ENCODE results near the gene DPYSL4.
A peak's percentile ranks its signal among the peaks of the same experiment; 100 is the strongest.
"Not testable (repeated sequence)": the region's sequence is repeated elsewhere in the genome, so short reads cannot be mapped to it uniquely, and the experiment has no call there.

DPYSL4 gene

GRCh38 chr10:132150777-132151176 lies 36.0 kb upstream of the DPYSL4 start:
- no peak for DNase-seq

GRCh38 chr10:132151286-132151950 lies 35.3 kb upstream of the DPYSL4 start:
- DNase-seq = no peak

- no peak for DNase-seq
Measured at GRCh38 chr10:132151951-132152505, 34.7 kb upstream of the DPYSL4 start.

- DNase-seq = no peak
Measured at GRCh38 chr10:132152896-132153580, 33.7 kb upstream of the DPYSL4 start.

- no peak for DNase-seq
Measured at GRCh38 chr10:132153616-132154217, 33.0 kb upstream of the DPYSL4 start.

GRCh38 chr10:132154440-132154839 lies 32.3 kb upstream of the DPYSL4 start:
- no peak for DNase-seq

- DNase-seq = no peak
Measured at GRCh38 chr10:132154931-132155330, 31.8 kb upstream of the DPYSL4 start.

- DNase-seq = no peak
Measured at GRCh38 chr10:132155723-132156381, 30.9 kb upstream of the DPYSL4 start.

- no peak for DNase-seq
Measured at GRCh38 chr10:132156382-132156781, 30.4 kb upstream of the DPYSL4 start.

- no peak for DNase-seq
Measured at GRCh38 chr10:132157101-132157500, 29.6 kb upstream of the DPYSL4 start.

- no peak for DNase-seq
Measured at GRCh38 chr10:132158122-132158741, 28.5 kb upstream of the DPYSL4 start.

GRCh38 chr10:132158823-132159222 lies 27.9 kb upstream of the DPYSL4 start:
- no peak for DNase-seq

GRCh38 chr10:132159302-132160230 lies 27.2 kb upstream of the DPYSL4 start:
- DNase-seq = not testable (repeated sequence)

- DNase-seq = not testable (repeated sequence)
Measured at GRCh38 chr10:132160231-132160630, 26.5 kb upstream of the DPYSL4 start.

GRCh38 chr10:132160834-132161622 lies 25.7 kb upstream of the DPYSL4 start:
- DNase-seq = not testable (repeated sequence)

GRCh38 chr10:132162021-132162531 lies 24.7 kb upstream of the DPYSL4 start:
- no peak for DNase-seq

GRCh38 chr10:132162590-132163277 lies 24.0 kb upstream of the DPYSL4 start:
- DNase-seq = no peak

- DNase-seq = peak; percentile 16
Measured at GRCh38 chr10:132163278-132163765, 23.4 kb upstream of the DPYSL4 start.

- no peak for DNase-seq
Measured at GRCh38 chr10:132163826-132164515, 22.8 kb upstream of the DPYSL4 start.
